K562 treated with DMSO at 1 percent for 4 hours (cell line): ENCODE data around the gene TREML2. TPM values are rescaled to one million over a fixed set of nuclear protein-coding genes. Genes with fewer than 3 reads are reported as not detected.

ENCODE experiments used
- total RNA-seq: library from RNA; unstranded; fragments of 300-600 nt; gene quantifications from 2 replicates; pipeline ENCODE4 v1.2.3, GENCODE V29; 2022; ENCODE audit not compliant: insufficient read depth

TREML2 gene, protein sequence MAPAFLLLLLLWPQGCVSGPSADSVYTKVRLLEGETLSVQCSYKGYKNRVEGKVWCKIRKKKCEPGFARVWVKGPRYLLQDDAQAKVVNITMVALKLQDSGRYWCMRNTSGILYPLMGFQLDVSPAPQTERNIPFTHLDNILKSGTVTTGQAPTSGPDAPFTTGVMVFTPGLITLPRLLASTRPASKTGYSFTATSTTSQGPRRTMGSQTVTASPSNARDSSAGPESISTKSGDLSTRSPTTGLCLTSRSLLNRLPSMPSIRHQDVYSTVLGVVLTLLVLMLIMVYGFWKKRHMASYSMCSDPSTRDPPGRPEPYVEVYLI
- 0.69 and 1.8 TPM in 2 replicates for total RNA-seq

DNA sequence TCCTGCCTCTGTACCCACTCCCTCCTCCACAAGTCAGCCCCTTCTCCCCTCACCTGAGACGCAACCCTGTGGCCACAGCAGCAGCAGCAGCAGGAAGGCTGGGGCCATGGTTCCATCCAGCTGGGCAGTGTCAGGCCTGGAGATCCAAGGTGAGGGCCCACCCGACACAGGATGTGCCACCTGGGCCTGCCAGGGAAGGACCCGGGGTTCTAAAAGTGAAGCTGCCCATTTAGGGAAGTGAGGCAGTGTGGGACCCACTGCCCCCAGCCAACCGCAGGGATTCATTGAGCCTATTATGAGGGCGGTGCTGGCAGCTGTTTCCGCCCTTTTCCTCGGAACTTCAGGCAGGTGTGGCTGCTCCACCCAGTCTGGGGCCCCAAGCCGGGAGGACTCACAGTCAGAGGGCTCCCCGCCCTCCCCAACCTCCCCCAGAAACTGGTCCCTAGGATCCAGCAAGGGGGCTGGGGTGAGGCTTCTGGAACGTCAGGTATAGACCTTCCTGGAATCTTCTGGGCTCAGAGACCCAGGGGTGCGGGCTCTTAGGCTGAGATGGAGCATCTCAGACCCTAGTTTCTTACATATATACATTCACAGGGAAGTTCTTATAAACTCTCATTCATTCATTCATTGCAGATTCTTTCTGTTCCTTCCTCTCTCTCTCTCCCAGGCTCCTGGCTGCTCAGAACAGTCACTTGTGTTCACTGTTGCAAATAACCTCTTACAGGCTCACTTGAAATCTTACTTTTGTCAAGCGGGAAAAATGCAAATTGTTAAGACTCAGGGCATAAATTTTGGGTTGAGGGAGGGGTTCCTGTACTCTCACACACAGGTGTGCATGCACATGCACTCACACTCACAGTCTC is at the start of gene TREML2:
TREML2 (minus strand) TSS at position 249 of the 863 bp plus-strand sequence; CDS start at position 108, 141 bp downstream.

DNA sequence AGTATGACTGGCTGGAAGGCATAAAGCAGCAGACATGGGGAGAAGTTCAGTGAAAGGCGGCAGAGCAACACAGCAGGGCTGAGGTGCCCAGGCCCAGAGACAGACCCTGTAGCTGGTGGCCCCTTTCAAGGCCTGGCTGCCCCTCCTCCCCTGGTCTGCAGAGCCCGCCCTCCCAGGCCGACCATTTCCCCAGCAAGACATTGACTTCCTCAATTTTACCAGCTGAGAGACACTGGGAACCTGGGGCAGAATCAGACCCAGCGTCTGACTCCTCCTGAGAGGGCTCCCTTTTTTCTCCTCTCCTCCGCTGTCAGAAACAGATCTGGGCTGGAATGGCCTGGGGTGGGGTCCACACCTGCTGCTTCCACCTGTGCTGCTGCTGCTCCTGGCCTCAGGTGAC is 27.1 kb upstream of the TREML2 start, which contains the start of gene TREML4:
TREML4 (plus strand) TSS at position 254 of the 400 bp plus-strand sequence; CDS start at position 333, 79 bp downstream.

DNA sequence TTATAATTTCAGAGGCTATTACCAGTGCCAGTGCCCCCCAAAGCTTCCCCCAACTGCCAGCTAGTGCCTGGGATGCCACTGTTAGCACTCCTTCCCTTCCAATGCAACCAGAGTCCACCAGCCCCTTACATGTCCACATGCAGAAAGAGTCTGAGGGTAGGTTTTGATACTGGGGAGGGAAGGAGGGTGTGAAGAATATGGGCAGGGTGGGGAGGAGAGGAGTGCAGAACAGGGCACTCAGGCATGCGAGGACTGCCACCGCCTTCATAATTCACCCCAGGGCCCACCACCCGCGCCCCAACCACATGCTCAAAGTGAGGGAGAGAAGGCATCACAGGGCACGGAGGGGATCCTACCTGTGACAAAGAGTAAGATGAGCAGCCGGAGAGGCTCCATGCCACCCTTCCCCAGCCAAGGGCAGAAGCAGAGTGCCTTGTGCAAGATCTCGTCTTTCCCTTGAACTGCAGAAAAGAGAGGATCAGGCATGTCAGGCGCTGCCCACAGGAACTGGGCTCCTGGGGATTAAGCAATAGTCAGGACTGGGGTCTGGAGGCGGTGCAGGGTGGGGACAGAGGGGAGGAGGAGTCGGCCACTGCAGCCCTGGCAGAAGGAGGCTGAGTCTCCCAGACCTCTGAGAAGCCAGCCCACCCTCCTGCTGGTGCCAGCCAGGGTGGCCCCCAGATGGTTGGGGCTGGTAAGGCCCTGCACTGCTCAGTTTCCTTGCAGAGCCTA is 38.1 kb downstream of the TREML2 start, which contains the start of gene TREM2:
TREM2 (minus strand) TSS at position 430 of the 732 bp plus-strand sequence; CDS start at position 396, 34 bp downstream.

DNA sequence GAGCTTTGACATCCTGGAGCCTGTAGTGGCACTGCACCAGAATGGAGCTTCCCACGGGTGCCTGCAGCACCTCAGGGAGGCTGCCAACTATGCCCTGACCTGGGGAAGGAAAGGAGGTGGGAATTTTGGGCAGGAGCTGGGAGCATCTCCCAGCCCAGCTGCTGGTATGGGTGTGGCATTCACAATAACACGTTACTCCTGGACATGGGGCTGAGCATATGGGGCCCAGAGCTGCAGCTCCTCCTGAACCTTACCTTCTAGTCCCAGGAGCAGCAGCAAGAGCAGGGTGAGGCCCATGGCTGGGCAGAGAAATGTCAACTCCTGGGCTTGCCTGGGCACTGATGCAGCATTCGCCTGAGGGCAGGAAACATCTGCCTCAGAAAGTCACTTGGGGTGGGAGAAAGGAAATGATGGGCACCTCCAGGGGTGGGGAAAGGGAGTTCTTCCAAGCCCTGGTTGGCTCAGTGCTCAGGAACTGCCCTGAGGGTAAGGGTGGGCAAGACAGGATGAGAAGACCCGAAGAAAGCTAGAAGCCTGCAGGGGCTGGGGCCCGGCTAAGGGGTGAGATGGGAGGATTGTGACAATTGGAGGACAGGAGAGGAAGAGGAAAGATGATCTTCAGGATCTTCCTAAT is 46.8 kb downstream of the TREML2 start, which contains the start of gene TREML1:
TREML1 (minus strand) TSS at position 356 of the 634 bp plus-strand sequence; CDS start at position 297, 59 bp downstream.

Other genes with a start within 250 kb of the TREML2 start
- gene UNC5CL, start 161.9 kb downstream of the TREML2 start, total RNA-seq = 2.4 and 3.0 TPM in 2 replicates
- gene TSPO2, start 158.7 kb downstream of the TREML2 start, total RNA-seq = not detected in 2 replicates
- not detected in 2 replicates for gene APOBEC2, start 147.9 kb downstream of the TREML2 start, total RNA-seq
- 28.7 and 32.6 TPM in 2 replicates for gene OARD1, start 128.8 kb downstream of the TREML2 start, total RNA-seq
- gene NFYA, start 128.2 kb downstream of the TREML2 start, total RNA-seq = 13.4 and 17.3 TPM in 2 replicates
- not detected in 2 replicates for gene TREML1, start 46.8 kb downstream of the TREML2 start, total RNA-seq
- not detected in 2 replicates for gene TREM2, start 38.0 kb downstream of the TREML2 start, total RNA-seq
- not detected in 2 replicates for gene TREML4, start 27.2 kb upstream of the TREML2 start, total RNA-seq
- not detected in 2 replicates for gene TREM1, start 85.5 kb upstream of the TREML2 start, total RNA-seq
- gene NCR2, start 134.5 kb upstream of the TREML2 start, total RNA-seq = not detected in 2 replicates